Fibroblast of lung (primary cell): ENCODE measurements around the gene SLC8A2. TPM values are rescaled to one million over a fixed set of nuclear protein-coding genes. Genes with fewer than 3 reads are reported as not detected.

Source experiments
- DNase-seq, 2 donors: peaks; one replicate each; pipeline versions ENCODE4 v3.0.0 to v3.0.0-alpha.2; 2010; ENCODE audit warnings: low read depth in 2 of 2
- H2AFZ ChIP-seq: 2 replicates; pipeline ENCODE4 v1.5.1; 2012; ENCODE audit warnings: low read length, control low read depth, inconsistent platforms
- H3K27ac ChIP-seq: 2 replicates; pipeline ENCODE4 v1.5.1; 2011; ENCODE audit warnings: low read length, control low read depth; ENCODE audit not compliant: insufficient read depth
- H3K27me3 ChIP-seq: 2 replicates; pipeline ENCODE4 v1.5.1; 2011; ENCODE audit warnings: mild to moderate bottlenecking, low read length; ENCODE audit not compliant: control insufficient read depth, insufficient read depth
- H3K36me3 ChIP-seq: 2 replicates; pipeline ENCODE4 v1.5.1; 2011; ENCODE audit warnings: low read length; ENCODE audit not compliant: control insufficient read depth, insufficient read depth
- H3K4me1 ChIP-seq: 2 replicates; pipeline ENCODE4 v1.5.1; 2011; ENCODE audit warnings: low read length; ENCODE audit not compliant: control insufficient read depth, insufficient read depth; ENCODE audit errors: extremely low read depth
- H3K4me2 ChIP-seq: 2 replicates; pipeline ENCODE4 v1.5.1; 2011; ENCODE audit warnings: low read length, control low read depth; ENCODE audit not compliant: insufficient read depth; ENCODE audit errors: extremely low read depth
- H3K4me3 ChIP-seq, 4 experiments: fragments of 200-600 bp in 1 of 4; sonication (generic) in 1 of 4; replicated peaks in 1 of 4; 2 replicates each; pipeline ENCODE4 v1.5.1; 2011 to 2016; ENCODE audit warnings: low read length in 4 of 4, low read depth in 3 of 4, mild to moderate bottlenecking in 3 of 4, control low read depth in 2 of 4, inconsistent platforms in 1 of 4, mixed read lengths in 1 of 4; ENCODE audit not compliant: insufficient read depth in 1 of 4; ENCODE audit errors: control extremely low read depth in 1 of 4
- H3K79me2 ChIP-seq: 2 replicates; pipeline ENCODE4 v1.5.1; 2012; ENCODE audit warnings: mild to moderate bottlenecking, low read length, inconsistent platforms; ENCODE audit not compliant: control insufficient read depth, insufficient read depth
- H3K9ac ChIP-seq: 2 replicates; pipeline ENCODE4 v1.5.1; 2011; ENCODE audit warnings: mild to moderate bottlenecking, low read length, control low read depth; ENCODE audit not compliant: insufficient read depth
- H3K9me3 ChIP-seq: 2 replicates; pipeline ENCODE4 v1.5.1; 2012; ENCODE audit warnings: low read depth, low read length; ENCODE audit not compliant: control insufficient read depth, insufficient read depth
- H4K20me1 ChIP-seq: 2 replicates; pipeline ENCODE4 v1.5.1; 2011; ENCODE audit warnings: low read length; ENCODE audit not compliant: control insufficient read depth, insufficient read depth; ENCODE audit errors: extremely low read depth
- EZH2 ChIP-seq: IDR thresholded peaks from 2 replicates; pipeline ENCODE4 v1.5.1; 2012; ENCODE audit warnings: low read length, control low read depth, mild to moderate bottlenecking; ENCODE audit errors: missing control alignments
- polyA plus RNA-seq, 2 donors: library from polyadenylated mRNA; depleted of rRNA in 1 of 2; stranded (reverse) in 1 of 2; unstranded in 1 of 2; fragments of >200 nt; gene quantifications; 2 replicates each; pipeline ENCODE4 v1.2.1, GENCODE V29; 2011 to 2012; ENCODE audit warnings: missing spikeins in 1 of 2
- total RNA-seq: library from RNA; depleted of rRNA; stranded (reverse); fragments of >200 nt; gene quantifications from 2 replicates; pipeline ENCODE4 v1.2.1, GENCODE V29; 2014
- TF ChIP-seq, protein P1 (sequence below), 2 donors: IDR thresholded peaks in 1 of 2; conservative IDR thresholded peaks in 1 of 2; 1 replicate in 1 of 2; 2 replicates in 1 of 2; pipeline ENCODE4 v1.5.1; 2011 to 2012; ENCODE audit warnings: low read length in 2 of 2, control low read depth in 1 of 2, inconsistent platforms in 1 of 2, low read depth in 1 of 2, mild to moderate bottlenecking in 1 of 2

Gene SLC8A2
- total and polyA plus RNA-seq, 2 donors (not counting 1 experiment from before 2014, with no cell fraction given): under 0.01 TPM; not detected in 1

DNA sequence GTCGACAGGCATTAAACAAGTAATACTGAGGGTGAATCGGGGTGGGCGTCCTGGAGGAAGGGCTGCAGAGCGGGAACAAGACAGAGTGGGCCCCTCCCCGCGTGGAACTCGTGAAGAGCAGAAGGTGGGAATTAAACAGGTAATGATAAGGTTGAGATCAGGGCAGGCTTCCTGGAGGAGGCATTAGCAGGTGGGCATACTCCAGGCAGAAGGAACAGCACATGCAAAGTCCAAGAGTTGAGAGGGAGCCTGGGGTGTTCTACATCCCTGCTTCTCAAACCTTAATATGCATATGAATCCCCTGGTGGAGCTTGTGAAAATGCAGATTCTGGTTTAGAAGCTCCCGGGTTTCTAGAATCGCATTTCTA lies 23.3 kb downstream of the SLC8A2 start:
- no peak overlapping the region for H3K9ac ChIP-seq
- H3K4me2 ChIP-seq: no peak overlapping the region
- no peaks in the 10 kb centered on the region for H3K79me2 ChIP-seq
- no peaks in the 10 kb centered on the region for H3K36me3 ChIP-seq
- no peak overlapping the region for H3K27ac ChIP-seq
- H3K4me1 ChIP-seq: no peaks in the 10 kb centered on the region
- H3K27me3 ChIP-seq: peaks cover 54% of the 10 kb centered on the region
- no peak for TF ChIP-seq EZH2
- TF ChIP-seq, protein P1, sequence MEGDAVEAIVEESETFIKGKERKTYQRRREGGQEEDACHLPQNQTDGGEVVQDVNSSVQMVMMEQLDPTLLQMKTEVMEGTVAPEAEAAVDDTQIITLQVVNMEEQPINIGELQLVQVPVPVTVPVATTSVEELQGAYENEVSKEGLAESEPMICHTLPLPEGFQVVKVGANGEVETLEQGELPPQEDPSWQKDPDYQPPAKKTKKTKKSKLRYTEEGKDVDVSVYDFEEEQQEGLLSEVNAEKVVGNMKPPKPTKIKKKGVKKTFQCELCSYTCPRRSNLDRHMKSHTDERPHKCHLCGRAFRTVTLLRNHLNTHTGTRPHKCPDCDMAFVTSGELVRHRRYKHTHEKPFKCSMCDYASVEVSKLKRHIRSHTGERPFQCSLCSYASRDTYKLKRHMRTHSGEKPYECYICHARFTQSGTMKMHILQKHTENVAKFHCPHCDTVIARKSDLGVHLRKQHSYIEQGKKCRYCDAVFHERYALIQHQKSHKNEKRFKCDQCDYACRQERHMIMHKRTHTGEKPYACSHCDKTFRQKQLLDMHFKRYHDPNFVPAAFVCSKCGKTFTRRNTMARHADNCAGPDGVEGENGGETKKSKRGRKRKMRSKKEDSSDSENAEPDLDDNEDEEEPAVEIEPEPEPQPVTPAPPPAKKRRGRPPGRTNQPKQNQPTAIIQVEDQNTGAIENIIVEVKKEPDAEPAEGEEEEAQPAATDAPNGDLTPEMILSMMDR (conservative IDR thresholded peaks at IDR 0.05 in 1 of 2, IDR thresholded peaks at IDR 0.05 in 1 of 2; ENCODE audit: low read depth in 1 of 2, low read length in 2 of 2): no peak
- H3K9me3 ChIP-seq: no peaks in the 10 kb centered on the region
- no peak overlapping the region for H3K4me3 ChIP-seq
- no peaks in the 10 kb centered on the region for H4K20me1 ChIP-seq
- no peak overlapping the region for H2AFZ ChIP-seq
- no peak for DNase-seq

DNA sequence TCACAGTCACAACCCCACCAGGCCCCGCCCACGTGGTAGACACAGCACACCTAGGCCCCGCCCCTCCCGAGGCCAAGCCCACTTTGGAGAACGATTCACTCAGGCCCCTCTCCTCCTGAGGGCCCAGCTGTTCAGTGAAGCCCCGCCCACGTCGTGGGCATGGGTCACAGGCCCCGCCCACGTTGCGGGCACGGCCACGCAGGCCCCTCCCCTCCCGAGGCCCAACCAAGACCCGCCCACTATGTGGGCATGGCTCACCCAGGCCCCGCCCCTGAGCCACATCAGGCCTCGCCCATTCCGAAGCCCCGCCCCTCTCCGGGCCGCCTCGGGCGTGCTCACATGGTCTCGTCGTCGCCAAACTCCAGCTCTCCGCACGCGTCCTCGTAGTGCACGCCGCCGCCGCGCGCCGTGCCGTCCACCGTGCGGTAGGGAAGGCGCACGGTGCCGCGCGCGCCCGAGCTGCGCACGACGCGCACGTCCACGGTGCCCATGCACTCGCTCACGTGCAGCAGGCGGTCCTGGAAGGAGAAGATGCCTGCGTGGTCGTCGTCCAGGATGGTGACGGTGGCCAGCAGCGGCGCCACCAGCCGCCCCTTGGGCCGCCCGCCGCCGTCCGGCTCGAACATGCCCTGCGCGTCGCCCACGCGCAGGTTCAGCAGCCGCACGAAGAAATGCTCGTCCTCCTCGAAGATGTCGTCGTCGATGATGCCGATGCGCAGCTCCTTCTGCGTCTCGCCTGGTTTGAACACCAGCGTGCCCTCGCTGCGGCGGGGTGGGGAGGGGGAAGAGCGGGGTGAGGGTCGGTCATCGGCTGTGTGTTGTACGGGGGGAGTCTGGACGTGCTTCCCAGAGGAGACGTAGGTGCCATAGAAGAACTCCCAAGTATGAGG lies 24.0 kb downstream of the SLC8A2 start:
- no peak overlapping the region for H3K4me2 ChIP-seq
- no peak overlapping the region for H3K4me3 ChIP-seq

More for the DNA sequence above, 24.0 kb downstream of the SLC8A2 start:
- Histone ChIP-seq H3K9ac (no peak overlapping the region), H2AFZ (no peak overlapping the region), H3K4me1 (no peaks in the 10 kb centered on the region), H4K20me1 (no peaks in the 10 kb centered on the region), H3K9me3 (no peaks in the 10 kb centered on the region), H3K27me3 (peaks cover 60% of the 10 kb centered on the region), H3K36me3 (no peaks in the 10 kb centered on the region), H3K27ac (no peak overlapping the region), H3K79me2 (no peaks in the 10 kb centered on the region)
- DNase-seq: peak; percentile 15 to 31
- no peak for TF ChIP-seq EZH2
- TF ChIP-seq, protein P1 (conservative IDR thresholded peaks at IDR 0.05 in 1 of 2, IDR thresholded peaks at IDR 0.05 in 1 of 2; ENCODE audit: low read depth in 1 of 2, low read length in 2 of 2): no peak
